NCI-H1092 (cell line): ENCODE data around the gene RBM17.
"Not testable (repeated sequence)": the region's sequence is repeated elsewhere in the genome, so short reads cannot be mapped to it uniquely, and the experiment has no call there.

ENCODE experiments used
- DNase-seq: peaks from one replicate; lab custom pipeline; 2025; lab: John Stamatoyannopoulos, UW

The RBM17 gene

GRCh38 chr10:6080417-6080973, 8.3 kb upstream of the RBM17 start:
- DNase-seq, result no peak

- no peak for DNase-seq
These were observed 6.1 kb upstream of the RBM17 start for GRCh38 chr10:6082496-6083395.

DNA sequence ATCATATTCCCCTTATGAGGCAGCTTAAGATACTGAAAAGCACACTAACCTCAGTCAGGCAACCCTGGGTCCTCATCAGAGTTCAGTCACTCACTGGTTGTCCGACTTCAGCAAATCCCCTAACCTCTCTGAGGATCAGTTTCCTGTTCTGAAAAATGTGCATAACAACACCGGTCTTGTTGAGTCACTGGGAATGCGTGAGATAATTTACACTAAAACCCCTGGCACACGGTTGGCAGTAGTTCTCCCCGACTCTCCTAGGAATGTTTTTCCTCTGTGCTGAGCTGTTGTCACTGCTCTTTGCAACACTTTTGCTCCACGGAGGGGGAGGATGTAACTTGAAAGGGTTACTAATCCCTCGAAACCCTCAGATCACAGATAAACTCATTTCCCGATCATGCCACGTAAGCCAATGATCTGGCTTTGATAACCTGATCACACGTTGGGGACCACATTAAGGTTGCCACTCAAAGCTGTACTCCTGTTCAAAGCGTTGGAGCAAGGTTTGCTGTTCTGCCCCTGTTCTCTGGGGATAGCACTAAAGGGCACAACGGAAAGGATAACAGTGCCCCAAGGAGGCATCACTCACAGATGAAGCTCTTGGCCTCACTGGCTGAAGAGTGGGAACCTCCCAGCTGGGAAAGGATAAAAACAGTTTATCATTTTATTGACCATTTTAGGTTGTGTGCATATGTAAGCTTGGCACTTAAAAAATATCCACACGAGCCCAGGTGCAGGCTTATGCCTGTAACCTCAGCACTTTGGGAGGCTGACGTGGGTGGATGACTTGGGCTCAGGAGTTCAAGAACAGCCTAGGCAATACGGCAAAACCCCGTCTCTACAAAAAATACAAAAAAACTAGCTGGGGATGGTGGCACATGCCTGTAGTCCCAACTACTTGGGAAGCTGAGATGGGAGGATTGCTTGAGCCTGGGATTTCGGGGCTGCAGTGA, 5.0 kb upstream of the RBM17 start:
- no peak for DNase-seq

GRCh38 chr10:6086375-6087233, 2.2 kb upstream of the RBM17 start:
- DNase-seq, result peak; percentile 78

- no peak for DNase-seq
These were observed 743 bp downstream of the RBM17 start for GRCh38 chr10:6089334-6090219.

GRCh38 chr10:6091630-6092029, 2.8 kb downstream of the RBM17 start:
- no peak for DNase-seq

DNA sequence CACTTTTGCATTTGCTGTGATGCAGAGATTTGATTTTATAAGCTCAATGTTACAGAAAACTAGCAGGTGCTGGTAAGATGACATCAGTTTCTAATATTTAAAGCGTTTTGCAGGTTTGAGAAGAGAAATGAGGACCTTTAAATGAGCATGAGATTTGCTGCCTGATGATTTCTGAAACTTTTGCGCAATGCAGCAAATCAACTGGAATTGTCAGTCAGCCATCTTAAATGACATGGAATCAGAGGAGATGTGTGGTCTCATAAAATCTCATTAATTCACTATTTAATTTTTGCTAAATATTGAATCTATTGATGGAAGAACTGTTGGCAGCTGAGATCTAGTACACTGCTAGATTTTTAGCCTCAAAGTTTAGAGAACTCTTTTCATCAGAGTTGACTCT, 3.9 kb downstream of the RBM17 start:
- DNase-seq, result no peak

- no peak for DNase-seq
These were observed 7.2 kb downstream of the RBM17 start for GRCh38 chr10:6095810-6096570.

- DNase-seq, result no peak
These were observed 8.2 kb downstream of the RBM17 start for GRCh38 chr10:6097063-6097462.

DNA sequence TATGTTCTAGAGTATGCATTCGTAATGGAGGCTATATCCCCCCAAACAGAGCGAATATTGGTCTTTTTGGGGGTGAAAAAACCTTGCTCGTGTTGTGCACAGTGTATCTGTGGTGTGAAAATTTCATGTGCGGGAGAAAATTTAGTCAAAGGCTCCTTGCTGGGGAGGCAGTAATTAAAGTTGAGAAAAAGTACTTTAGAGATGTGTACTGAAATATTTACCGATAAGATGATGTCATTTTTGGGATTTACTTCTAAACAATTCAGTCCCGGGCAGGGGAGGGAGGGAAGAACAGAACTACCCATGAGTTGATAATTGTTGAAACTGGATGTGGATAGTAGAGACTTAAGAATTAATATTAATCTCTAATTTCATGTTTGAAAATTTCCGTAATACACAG, 9.3 kb downstream of the RBM17 start:
- no peak for DNase-seq

DNA sequence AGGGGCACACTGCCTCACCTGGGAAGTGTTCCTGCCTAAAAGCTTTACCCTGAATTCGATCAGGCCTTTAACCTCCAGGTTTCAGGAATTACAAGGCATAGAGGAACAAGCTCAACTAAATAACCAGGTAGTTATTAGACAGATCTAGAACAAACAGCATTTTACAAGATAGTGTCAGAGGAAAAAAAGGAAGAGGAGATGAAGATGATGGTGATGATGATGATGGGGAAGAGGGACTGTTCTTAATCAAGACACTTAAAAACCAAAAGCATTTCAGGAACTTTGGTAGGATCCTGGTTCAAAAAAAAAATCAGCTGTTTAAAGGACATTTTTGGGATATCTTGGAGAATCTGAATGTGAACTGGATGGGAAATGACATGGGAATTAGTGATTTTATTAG, 11.5 kb downstream of the RBM17 start:
- no peak for DNase-seq

DNA sequence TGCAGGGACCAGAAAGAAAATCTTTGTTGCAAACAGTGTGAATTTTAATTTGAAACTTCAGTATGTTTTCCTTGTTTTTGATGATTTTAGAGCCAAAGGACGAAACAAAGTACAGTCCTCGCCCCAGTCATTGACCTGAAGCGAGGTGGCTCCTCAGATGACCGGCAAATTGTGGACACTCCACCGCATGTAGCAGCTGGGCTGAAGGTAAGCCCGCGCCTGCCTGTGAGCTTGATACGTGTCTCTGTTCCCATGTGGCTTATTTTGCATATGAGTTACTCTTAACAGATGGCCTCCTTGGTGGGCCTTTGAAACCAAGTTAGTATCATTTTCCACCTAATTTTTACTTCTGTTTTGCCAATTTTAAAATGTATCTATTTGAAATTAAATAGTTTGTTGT, 12.3 kb downstream of the RBM17 start:
- no peak for DNase-seq

- DNase-seq, result no peak
These were observed 13.3 kb downstream of the RBM17 start for GRCh38 chr10:6102128-6102527.

GRCh38 chr10:6103591-6103990, 14.8 kb downstream of the RBM17 start:
- DNase-seq, result no peak

DNA sequence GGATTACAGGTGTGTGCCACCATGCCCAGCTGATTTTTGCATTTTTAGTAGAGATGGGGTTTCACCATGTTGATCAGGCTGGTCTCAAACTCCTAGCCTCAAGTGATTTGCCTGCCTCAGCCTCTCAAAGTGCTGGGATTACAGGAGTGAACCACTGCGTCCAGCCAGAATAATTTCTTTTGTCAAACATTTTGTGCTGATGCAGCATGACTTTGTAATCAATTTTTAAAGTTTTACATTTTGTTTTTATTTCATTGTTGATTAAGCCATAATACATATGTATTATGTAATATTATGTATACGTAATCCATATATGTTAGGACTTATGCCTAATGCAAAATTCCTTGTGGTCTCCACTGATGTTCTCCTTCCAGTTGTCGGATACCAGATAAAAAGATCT, 18.8 kb downstream of the RBM17 start:
- DNase-seq, result not testable (repeated sequence)

- DNase-seq, result no peak
These were observed 19.2 kb downstream of the RBM17 start for GRCh38 chr10:6108072-6108471.

- DNase-seq, result no peak
These were observed 20.0 kb downstream of the RBM17 start for GRCh38 chr10:6108631-6109443.

- DNase-seq, result no peak
These were observed 20.6 kb downstream of the RBM17 start for GRCh38 chr10:6109444-6109775.

GRCh38 chr10:6110136-6110535, 21.3 kb downstream of the RBM17 start:
- no peak for DNase-seq
